NT2/D1 (cell line): ENCODE data around the gene DEPDC7.

ENCODE experiments used
- SUZ12 ChIP-seq: IDR thresholded peaks from 2 replicates; pipeline ENCODE4 v1.6.1; 2011; ENCODE audit not compliant: insufficient read length, insufficient read depth; ENCODE audit errors: extremely low read depth
- YY1 ChIP-seq: IDR thresholded peaks from 2 replicates; pipeline ENCODE4 v1.6.1; 2011; ENCODE audit not compliant: insufficient read length, insufficient read depth
- ZNF274 ChIP-seq: IDR thresholded peaks from 2 replicates; pipeline ENCODE4 v1.6.1; 2011; ENCODE audit warnings: mild to moderate bottlenecking, low read depth, low read length

DNA sequence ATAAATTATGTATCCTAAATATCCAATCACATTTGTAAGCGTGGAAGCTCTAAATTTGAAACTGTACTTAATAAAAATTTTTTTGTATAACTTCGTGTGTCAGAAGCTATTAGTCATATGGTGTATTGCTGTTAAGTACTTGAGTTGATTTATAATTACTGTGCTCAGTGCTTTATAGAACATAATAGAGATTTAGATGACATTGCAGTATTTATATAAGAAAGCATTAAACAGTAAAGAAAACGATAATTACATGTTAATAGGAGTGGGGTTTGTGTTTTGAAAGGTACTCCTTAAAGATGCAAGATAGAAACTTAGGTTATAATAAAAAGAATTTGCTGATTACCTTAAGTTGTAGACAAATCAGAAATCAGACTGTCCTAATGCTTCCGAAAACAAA, 17.8 kb downstream of the DEPDC7 start:
- TF ChIP-seq ZNF274 (no peak), YY1 (no peak), SUZ12 (no peak)
